Panc1 (cell line): ENCODE measurements around the gene ADGRD1.

Source experiments
- POLR2AphosphoS5 ChIP-seq: IDR thresholded peaks from 2 replicates; pipeline ENCODE4 v1.6.1; 2012; ENCODE audit warnings: mild to moderate bottlenecking, low read depth, low read length, moderate library complexity
- SIN3A ChIP-seq: IDR thresholded peaks from 2 replicates; pipeline ENCODE4 v1.6.1; 2012; ENCODE audit warnings: low read depth, mild to moderate bottlenecking, low read length, moderate library complexity, borderline replicate concordance; ENCODE audit not compliant: insufficient read depth
- TF ChIP-seq, protein P1 (sequence below): fragments of 450-650 bp; IDR thresholded peaks from 2 replicates; pipeline ENCODE4 v1.5.1; 2017; ENCODE audit warnings: mild to moderate bottlenecking
- TF ChIP-seq, protein P2 (sequence below), 2 experiments: IDR thresholded peaks; 2 replicates each; pipeline ENCODE4 v1.6.1; 2011 to 2012; ENCODE audit warnings: low read depth in 2 of 2, control low read depth in 1 of 2, low read length in 1 of 2, mild to moderate bottlenecking in 1 of 2, moderate library complexity in 1 of 2; ENCODE audit not compliant: insufficient read depth in 1 of 2

DNA sequence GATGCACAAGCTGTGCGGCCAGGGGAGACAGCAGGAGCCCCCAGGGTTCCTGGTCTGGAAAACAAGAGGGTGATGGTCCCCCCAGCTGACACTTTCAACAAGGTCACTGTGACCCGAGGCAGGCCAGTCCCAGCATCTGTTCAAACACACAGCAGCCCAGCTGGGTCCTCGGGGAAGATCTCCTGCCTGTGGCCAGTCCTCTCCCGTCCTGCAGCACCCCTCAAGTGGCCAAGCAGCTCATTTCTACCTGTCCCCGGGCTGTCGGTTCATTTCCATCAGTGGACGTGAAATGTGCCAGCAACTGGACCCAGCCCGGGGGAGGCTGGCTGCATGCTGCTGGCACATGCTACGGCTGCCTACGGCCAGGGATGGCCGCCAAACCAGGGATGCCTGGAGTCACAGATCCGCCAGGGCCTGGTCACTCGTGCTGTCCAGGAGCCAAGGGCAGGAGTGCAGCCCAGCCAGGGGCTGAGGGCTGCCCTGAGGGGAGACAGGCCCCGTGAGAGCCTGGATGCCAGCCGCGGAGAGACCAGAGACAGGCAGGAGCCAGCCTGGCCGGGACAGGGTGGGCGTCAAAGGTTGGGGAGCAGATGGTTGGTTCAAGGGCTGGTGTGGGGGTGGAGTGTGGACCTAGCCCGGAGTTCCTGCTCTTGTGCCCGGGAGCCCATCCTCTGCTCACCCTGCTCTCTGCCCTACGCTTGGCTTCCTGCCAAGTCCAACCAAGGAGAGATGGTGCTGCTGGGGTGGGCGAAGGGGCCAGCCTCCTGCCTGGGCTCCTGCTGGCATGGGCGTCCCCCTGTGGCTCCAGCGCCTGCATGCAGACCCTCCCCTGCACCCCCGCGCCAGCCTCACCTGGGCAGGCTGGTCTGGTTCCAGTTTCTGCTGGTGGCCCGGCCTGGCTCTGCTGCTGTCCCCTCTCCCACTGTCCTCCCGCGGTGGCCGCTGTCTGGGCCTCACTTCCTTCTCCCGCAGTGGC lies 143.8 kb downstream of the ADGRD1 start:
- TF ChIP-seq POLR2AphosphoS5 (no peak), SIN3A (no peak)
- TF ChIP-seq, protein P1, sequence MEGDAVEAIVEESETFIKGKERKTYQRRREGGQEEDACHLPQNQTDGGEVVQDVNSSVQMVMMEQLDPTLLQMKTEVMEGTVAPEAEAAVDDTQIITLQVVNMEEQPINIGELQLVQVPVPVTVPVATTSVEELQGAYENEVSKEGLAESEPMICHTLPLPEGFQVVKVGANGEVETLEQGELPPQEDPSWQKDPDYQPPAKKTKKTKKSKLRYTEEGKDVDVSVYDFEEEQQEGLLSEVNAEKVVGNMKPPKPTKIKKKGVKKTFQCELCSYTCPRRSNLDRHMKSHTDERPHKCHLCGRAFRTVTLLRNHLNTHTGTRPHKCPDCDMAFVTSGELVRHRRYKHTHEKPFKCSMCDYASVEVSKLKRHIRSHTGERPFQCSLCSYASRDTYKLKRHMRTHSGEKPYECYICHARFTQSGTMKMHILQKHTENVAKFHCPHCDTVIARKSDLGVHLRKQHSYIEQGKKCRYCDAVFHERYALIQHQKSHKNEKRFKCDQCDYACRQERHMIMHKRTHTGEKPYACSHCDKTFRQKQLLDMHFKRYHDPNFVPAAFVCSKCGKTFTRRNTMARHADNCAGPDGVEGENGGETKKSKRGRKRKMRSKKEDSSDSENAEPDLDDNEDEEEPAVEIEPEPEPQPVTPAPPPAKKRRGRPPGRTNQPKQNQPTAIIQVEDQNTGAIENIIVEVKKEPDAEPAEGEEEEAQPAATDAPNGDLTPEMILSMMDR, result no peak
- TF ChIP-seq, protein P2, sequence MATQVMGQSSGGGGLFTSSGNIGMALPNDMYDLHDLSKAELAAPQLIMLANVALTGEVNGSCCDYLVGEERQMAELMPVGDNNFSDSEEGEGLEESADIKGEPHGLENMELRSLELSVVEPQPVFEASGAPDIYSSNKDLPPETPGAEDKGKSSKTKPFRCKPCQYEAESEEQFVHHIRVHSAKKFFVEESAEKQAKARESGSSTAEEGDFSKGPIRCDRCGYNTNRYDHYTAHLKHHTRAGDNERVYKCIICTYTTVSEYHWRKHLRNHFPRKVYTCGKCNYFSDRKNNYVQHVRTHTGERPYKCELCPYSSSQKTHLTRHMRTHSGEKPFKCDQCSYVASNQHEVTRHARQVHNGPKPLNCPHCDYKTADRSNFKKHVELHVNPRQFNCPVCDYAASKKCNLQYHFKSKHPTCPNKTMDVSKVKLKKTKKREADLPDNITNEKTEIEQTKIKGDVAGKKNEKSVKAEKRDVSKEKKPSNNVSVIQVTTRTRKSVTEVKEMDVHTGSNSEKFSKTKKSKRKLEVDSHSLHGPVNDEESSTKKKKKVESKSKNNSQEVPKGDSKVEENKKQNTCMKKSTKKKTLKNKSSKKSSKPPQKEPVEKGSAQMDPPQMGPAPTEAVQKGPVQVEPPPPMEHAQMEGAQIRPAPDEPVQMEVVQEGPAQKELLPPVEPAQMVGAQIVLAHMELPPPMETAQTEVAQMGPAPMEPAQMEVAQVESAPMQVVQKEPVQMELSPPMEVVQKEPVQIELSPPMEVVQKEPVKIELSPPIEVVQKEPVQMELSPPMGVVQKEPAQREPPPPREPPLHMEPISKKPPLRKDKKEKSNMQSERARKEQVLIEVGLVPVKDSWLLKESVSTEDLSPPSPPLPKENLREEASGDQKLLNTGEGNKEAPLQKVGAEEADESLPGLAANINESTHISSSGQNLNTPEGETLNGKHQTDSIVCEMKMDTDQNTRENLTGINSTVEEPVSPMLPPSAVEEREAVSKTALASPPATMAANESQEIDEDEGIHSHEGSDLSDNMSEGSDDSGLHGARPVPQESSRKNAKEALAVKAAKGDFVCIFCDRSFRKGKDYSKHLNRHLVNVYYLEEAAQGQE (IDR thresholded peaks at IDR 0.05; ENCODE audit: insufficient read depth in 1 of 2, low read depth in 2 of 2, low read length in 1 of 2), result no peak
